ENCODE data around the gene CRYAA. TPM values are rescaled to one million over a fixed set of nuclear protein-coding genes. Genes with fewer than 3 reads are reported as not detected.

CRYAA gene
- total and polyA plus RNA-seq, 8 donors = 0.14 TPM; not detected in 7

DNA sequence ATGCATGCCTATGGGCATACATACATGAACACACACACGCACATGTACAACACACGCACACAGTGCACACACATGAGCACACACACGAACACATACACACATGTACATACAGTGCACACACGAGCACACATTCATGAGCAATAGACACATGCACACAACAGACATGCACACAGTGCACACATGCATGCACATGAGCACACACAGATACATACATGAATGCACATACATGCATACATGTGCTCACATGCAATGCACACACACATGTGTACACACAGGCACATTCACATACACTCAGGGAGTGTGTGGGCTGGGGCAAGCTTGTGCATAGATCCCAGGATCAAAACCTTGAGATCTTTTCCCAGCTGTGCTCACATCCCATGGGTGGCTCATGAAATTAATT is 18.9 kb downstream of the CRYAA start:
- DNase-seq = peak in 1 of 4 donors; percentile 2
- intact Hi-C loops (cut with DNase I) = no loop called here
- ATAC-seq = no peak
- Histone ChIP-seq H3K4me1 (no peaks in the 10 kb centered on the region), H3K4me3 (no peak overlapping the region), H3K36me3 (no peaks in the 10 kb centered on the region), H3K9me3 (no peaks in the 10 kb centered on the region), H3K27me3 (no peaks in the 10 kb centered on the region), H3K27ac (no peak overlapping the region)
- TF ChIP-seq, protein P1, sequence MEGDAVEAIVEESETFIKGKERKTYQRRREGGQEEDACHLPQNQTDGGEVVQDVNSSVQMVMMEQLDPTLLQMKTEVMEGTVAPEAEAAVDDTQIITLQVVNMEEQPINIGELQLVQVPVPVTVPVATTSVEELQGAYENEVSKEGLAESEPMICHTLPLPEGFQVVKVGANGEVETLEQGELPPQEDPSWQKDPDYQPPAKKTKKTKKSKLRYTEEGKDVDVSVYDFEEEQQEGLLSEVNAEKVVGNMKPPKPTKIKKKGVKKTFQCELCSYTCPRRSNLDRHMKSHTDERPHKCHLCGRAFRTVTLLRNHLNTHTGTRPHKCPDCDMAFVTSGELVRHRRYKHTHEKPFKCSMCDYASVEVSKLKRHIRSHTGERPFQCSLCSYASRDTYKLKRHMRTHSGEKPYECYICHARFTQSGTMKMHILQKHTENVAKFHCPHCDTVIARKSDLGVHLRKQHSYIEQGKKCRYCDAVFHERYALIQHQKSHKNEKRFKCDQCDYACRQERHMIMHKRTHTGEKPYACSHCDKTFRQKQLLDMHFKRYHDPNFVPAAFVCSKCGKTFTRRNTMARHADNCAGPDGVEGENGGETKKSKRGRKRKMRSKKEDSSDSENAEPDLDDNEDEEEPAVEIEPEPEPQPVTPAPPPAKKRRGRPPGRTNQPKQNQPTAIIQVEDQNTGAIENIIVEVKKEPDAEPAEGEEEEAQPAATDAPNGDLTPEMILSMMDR (IDR thresholded peaks at IDR 0.05) = no peak

DNA sequence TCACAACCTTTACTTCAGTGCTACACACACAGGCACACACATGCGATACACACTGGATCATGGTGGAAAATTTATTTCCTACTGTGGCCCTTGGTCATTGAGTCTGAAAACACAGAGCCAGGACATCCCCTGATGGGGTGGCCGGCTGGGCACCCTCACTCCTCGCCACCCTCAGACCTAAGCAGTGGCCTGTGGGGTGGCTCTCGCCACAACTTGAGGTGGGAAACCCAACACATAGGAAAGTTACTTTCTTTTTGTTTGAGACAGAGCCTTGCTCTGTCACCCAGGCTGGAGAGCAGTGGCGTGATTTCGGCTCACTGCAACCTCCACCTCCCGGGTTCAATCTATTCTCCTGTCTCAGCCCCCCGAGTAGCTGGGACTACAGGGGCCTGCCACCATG is 19.4 kb downstream of the CRYAA start:
- H3K4me3 ChIP-seq = no peak overlapping the region
- intact Hi-C loops (cut with DNase I) = no loop called here
- no peaks in the 10 kb centered on the region for H3K27me3 ChIP-seq
- TF ChIP-seq, protein P1 (IDR thresholded peaks at IDR 0.05) = no peak
- no peak overlapping the region for H3K27ac ChIP-seq
- no peaks in the 10 kb centered on the region for H3K4me1 ChIP-seq
- DNase-seq = no peak
- ATAC-seq = no peak
- H3K9me3 ChIP-seq = no peaks in the 10 kb centered on the region
- H3K36me3 ChIP-seq = no peaks in the 10 kb centered on the region

DNA sequence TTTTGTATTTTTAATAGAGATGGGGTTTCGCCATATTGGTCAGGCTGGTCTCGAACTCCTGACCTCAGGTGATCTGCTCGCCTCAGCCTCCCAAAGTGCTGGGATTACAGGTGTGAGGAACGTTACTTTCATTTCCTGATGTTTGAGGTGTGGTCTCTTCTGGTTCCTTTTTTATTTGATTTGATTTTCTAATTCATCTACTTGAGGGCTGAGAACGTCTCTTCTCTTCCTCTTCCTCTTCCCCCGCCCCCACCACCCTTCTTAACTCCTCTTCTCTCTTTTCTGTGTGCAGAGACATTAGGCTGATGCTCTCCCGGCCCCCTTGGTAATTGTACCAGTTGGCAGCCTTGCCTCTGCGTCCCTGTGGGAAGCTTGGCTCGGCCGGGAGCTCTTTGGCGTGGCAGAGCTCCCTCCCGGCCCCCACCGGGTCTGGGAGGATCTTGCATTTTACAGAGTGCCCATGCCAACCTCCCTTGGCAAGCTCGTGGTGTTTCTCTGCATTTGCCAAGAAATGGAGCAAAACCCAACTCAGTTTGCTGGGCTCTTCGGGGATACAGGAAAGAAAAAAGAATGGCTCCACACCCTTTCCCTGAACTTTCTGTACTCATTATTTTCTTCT is 19.9 kb downstream of the CRYAA start:
- Histone ChIP-seq H3K36me3 (no peaks in the 10 kb centered on the region), H3K27ac (no peak overlapping the region), H3K9me3 (no peaks in the 10 kb centered on the region), H3K27me3 (no peaks in the 10 kb centered on the region), H3K4me1 (no peaks in the 10 kb centered on the region), H3K4me3 (no peak overlapping the region)
- no peak for ATAC-seq
- TF ChIP-seq, protein P1 (IDR thresholded peaks at IDR 0.05) = no peak
- intact Hi-C loops (cut with DNase I) = no loop called here
- DNase-seq = peak in 1 of 4 donors; percentile 16

DNA sequence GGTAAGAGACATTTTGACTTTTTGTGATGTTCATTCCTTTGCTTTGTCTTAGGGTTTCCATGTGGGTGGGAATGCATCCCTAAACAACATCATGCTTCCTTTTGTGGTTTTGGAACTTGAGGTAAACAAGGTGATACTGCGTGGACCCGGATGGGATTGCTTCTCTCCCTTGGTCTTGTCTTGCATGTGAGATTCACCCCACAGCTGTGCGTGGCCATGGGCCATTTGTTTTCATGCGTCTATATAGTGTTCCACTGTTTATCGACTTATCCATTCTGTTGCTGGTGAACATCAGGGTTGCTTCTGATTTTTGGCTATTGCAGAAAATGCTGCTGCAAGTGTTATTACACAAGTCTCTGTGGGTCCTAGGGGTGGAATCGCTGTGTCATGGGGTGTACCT is 21.1 kb downstream of the CRYAA start:
- TF ChIP-seq, protein P1 (IDR thresholded peaks at IDR 0.05) = no peak
- Histone ChIP-seq H3K4me1 (peaks cover 0 to 10% of the 10 kb centered on the region in 2 donors), H3K36me3 (no peaks in the 10 kb centered on the region), H3K4me3 (no peak overlapping the region), H3K9me3 (no peaks in the 10 kb centered on the region), H3K27me3 (no peaks in the 10 kb centered on the region), H3K27ac (no peak overlapping the region)
- intact Hi-C loops (cut with DNase I) = no loop called here
- ATAC-seq (no peak), DNase-seq (peak in 1 of 4 donors; percentile 19)

DNA sequence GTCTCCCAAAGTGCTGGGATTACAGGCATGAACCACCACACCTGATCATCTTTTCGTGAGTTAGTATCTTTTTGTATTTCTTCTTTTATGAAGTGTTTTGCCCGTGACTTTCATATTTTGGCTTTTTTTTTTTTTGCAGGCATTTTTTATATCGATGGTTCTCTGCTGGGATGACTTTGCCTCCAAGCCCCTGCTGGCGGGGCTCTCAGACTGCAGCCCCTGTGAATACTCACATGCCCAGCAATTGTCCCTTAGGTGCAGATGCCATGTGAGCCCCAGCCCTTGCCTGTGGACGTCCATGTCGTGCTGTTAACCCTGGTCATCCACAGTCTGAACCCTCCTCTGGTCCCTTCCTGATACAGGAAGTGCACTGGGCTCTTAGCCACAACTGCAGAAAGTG is 21.7 kb downstream of the CRYAA start:
- Histone ChIP-seq H3K4me3 (no peak overlapping the region), H3K27ac (no peak overlapping the region), H3K36me3 (no peaks in the 10 kb centered on the region), H3K27me3 (no peaks in the 10 kb centered on the region), H3K9me3 (no peaks in the 10 kb centered on the region), H3K4me1 (peaks cover 0 to 15% of the 10 kb centered on the region in 2 donors)
- TF ChIP-seq, protein P1 (IDR thresholded peaks at IDR 0.05) = no peak
- no peak for ATAC-seq
- no peak for DNase-seq
- intact Hi-C loops (cut with DNase I) = no loop called here

All from left lung (tissue), 10 donors.